Measurements from ENCODE around the gene ZNF121. TPM values are rescaled to one million over a fixed set of nuclear protein-coding genes. Genes with fewer than 3 reads are reported as not detected.

ZNF121 gene
- total RNA-seq, 1 donor from 2014 or later, result 18.0 TPM

DNA sequence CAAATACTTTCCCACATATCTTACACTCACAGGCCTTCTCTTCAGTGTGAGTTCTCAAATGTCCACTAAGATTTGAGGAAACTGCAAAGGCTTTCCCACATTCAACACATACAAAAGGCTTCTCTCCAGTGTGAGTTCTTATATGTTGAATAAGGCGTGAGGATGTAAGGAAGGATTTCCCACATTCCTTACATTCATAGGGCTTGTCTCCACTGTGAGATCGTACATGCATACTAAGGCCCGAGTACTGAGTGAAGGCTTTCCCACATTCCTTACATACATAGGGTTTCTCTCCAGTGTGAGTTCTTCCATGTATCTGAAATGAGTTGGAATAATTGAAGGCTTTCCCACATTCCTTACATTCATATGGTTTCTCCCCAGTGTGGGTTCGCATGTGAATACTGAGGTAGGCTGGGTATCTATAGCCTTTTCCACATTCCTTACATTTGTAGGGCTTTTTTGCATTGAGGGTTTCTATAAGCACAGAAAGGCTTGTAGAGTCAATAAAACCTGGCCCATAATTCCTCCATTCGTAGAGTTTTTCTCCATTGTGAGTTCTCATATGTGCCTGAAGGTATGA is 55.5 kb downstream of the ZNF121 start:
- no peak overlapping the region for H3K27ac ChIP-seq (replicated peaks)
- H3K36me3 ChIP-seq, result peaks cover 97% of the 10 kb centered on the region
- intact Hi-C loops (cut with micrococcal nuclease), result no loop called here
- DNase-seq, result no peak
- H3K9me3 ChIP-seq (replicated peaks), result peaks cover 100% of the 10 kb centered on the region
- no peak overlapping the region for H3K4me3 ChIP-seq
- no peaks in the 10 kb centered on the region for H3K4me1 ChIP-seq
- TF ChIP-seq, protein P1, sequence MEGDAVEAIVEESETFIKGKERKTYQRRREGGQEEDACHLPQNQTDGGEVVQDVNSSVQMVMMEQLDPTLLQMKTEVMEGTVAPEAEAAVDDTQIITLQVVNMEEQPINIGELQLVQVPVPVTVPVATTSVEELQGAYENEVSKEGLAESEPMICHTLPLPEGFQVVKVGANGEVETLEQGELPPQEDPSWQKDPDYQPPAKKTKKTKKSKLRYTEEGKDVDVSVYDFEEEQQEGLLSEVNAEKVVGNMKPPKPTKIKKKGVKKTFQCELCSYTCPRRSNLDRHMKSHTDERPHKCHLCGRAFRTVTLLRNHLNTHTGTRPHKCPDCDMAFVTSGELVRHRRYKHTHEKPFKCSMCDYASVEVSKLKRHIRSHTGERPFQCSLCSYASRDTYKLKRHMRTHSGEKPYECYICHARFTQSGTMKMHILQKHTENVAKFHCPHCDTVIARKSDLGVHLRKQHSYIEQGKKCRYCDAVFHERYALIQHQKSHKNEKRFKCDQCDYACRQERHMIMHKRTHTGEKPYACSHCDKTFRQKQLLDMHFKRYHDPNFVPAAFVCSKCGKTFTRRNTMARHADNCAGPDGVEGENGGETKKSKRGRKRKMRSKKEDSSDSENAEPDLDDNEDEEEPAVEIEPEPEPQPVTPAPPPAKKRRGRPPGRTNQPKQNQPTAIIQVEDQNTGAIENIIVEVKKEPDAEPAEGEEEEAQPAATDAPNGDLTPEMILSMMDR (IDR thresholded peaks at IDR 0.05; ENCODE audit: borderline replicate concordance), result no peak
- no peaks in the 10 kb centered on the region for H3K27me3 ChIP-seq (ENCODE audit: low read depth)

DNA sequence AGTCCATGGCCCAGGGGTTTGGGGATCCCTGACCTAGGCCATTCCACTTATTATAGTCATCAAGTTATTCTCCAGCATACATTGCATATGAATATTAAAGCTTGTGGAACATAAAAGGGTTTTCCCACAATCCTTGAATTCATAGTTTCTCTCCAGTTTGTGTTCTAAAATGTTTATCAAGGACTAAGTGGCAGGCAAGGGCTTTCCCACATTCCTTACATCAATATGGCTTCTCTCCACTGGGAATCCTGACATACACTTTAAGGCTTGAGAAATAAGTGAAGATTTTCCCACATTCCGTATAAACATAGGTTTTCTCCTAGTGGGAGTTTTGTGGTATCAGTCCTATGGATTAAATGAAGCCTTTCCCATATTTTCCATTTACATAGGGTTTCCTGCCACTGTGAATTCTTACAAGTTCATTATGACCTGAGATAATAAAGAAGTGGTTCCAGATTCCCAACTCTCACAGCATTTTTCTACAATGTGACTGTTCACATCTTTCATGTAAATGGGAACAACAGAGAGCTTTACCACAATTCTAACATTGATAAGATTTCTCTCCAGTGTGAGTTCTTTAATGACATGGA is 60.3 kb downstream of the ZNF121 start:
- intact Hi-C loops (cut with micrococcal nuclease), result no loop called here
- H3K4me1 ChIP-seq, result no peaks in the 10 kb centered on the region
- H3K4me3 ChIP-seq, result no peak overlapping the region
- DNase-seq, result no peak
- H3K36me3 ChIP-seq, result peaks cover 76% of the 10 kb centered on the region
- H3K27ac ChIP-seq (replicated peaks), result no peak overlapping the region
- TF ChIP-seq, protein P1 (IDR thresholded peaks at IDR 0.05; ENCODE audit: borderline replicate concordance), result no peak
- H3K27me3 ChIP-seq (ENCODE audit: low read depth), result no peaks in the 10 kb centered on the region
- H3K9me3 ChIP-seq (replicated peaks), result peaks cover 100% of the 10 kb centered on the region

Other genes starting within 250 kb of the ZNF121 start
- gene ZNF177, start 221.5 kb downstream of the ZNF121 start, total RNA-seq, result 3.5 TPM
- gene ZNF266, start 148.9 kb downstream of the ZNF121 start, total RNA-seq, result 8.8 TPM
- 0.16 TPM for gene ZNF560, start 85.9 kb downstream of the ZNF121 start, total RNA-seq
- gene ZNF426, start 45.9 kb downstream of the ZNF121 start, total RNA-seq, result 14.1 TPM
- 17.8 TPM for gene ZNF561, start 36.7 kb upstream of the ZNF121 start, total RNA-seq
- gene ZNF562, start 90.6 kb upstream of the ZNF121 start, total RNA-seq, result 19.5 TPM
- gene ZNF846, start 184.2 kb upstream of the ZNF121 start, total RNA-seq, result 6.9 TPM
- gene FBXL12, start 234.6 kb upstream of the ZNF121 start, total RNA-seq, result 10.0 TPM
- gene UBL5, start 243.4 kb upstream of the ZNF121 start, total RNA-seq, result 538 TPM